Activated effector memory CD4-positive, alpha-beta T cell treated with anti-CD3 and anti-CD28 coated beads, Interleukin-2, amount 50 U/mL, for 16 hours (primary cell): Measurements from ENCODE around the gene NOS1.
"Not testable (repeated sequence)": the region's sequence is repeated elsewhere in the genome, so short reads cannot be mapped to it uniquely, and the experiment has no call there.

Source experiments
- DNase-seq: peaks from one replicate; pipeline ENCODE4 v3.0.0-alpha.2; 2020

The NOS1 gene

GRCh38 chr12:117361347-117361751 lies at the start of gene NOS1:
Gene NOS1, minus strand, starts transcription at chr12:117361626. Its CDS starts 30,557 bp downstream, at chr12:117331069.
- no peak for DNase-seq

DNA sequence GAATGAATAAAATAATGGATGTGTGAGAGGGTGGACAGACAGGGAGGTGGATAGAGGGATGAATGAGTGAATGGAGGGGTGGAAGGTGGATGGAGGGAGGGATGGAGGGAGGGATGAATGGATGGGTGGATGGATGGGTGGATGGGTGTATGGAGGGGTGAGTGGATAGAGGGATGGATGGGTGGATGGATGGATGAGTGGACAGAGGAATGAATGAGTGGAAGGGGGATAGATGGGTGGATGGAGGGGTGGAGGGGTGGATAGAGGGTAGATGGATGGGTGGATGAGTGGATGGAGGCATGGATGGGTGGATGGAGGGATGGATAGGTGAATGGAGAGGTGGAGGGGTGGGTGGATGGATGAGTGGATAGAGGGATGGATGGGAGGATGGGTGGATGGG lies 47.9 kb upstream of the NOS1 start:
- DNase-seq = no peak

DNA sequence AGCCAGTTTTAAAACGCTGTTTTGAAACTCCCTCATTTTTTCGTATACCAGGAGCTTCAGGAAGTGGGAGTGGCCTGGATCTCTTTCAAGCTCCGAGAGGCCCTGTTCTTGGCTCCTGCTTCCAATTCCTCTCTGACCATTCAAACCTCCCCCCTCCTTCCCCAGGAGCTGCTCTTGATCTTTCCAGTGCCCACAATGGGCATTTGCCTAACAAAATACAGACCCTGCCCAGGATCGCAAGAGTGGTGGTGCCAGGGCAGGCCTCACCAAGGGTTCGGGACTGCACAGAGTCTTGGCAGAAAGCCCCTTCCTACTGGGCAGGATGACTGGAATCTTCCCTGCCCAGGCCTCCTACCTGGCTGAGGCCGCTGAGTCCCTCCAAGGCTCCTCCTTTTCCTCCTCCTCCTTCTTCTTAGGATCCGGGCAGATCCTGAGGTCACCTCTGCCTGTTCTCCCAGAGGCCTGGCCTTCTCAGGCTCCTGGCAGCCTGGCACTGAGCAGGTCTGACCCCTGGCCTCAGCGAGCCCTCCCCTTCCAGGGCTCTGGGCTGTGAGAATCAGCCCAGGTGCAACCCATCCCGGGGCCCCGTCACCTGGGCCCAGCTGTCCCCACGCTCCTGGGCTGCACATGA lies 46.9 kb upstream of the NOS1 start:
- DNase-seq = no peak

DNA sequence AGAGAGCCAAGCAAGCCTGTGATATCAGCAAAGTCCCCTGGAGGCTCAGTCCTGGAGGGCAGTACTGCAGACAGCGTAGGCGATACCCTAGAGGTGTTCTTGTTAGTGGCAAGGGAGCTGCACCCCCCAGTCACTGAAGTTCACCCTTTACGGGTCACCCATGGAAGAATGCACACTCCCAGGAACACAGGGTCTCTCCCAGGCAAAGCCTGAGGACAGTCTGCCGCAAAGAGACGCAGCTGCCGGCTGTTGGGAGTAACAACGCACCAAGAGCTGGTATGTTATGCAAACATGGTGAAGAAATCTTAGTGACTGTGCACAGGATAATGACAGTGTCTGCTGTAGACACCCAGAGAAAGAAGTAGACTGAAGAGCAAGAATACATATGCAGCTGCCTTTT lies 43.5 kb upstream of the NOS1 start:
- DNase-seq = no peak

DNA sequence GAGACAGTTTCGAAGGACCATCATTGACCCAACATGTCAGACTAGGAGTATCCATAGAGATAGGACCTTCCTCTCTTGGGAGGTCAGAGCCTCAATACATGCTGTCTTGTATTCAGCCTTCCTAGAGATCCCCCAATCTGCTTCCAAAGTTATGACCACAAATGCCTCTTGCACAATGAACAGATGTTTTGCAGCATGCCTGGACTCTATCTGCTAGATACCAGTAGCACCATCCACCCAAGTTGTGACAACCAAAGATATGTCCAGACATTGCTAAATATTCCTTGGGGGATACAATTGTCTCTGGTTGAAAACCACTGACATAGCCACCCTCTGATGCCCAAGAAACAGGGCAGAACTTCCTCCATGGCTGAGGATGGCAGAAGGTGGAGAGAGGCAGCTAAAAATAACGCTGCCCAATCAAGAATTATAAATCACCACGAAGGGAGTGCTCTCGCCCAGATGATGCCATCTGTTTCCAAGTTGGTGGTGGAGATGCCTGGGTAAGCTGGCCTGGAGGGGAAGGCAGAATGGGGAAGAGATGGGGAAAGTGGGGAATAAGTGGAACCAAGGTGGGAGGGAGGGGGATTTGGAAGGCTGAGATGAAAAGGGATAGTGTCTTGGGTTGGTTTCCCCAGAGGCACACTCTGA lies 42.9 kb upstream of the NOS1 start:
- no peak for DNase-seq

- DNase-seq = no peak
These were observed 42.2 kb upstream of the NOS1 start for GRCh38 chr12:117403586-117404139.

DNA sequence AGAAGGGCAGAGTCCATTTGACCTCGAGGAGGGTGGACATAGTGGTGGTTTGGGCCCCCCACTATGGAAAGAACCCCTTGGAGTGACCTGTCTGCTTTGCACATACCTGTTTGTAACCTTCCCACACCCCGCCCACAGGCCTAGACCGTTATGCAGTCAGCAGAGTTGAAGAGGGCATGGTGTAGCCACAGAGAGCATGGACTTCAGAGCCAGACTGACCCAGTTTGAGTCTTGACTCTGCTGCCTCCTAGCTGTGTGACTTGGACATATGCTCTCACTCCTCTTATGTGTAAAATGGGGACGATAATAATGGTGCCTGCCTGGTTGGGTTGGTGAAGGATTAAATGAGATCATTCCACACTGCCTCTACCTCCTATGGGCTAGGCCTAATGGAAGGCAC lies 40.9 kb upstream of the NOS1 start:
- no peak for DNase-seq

DNA sequence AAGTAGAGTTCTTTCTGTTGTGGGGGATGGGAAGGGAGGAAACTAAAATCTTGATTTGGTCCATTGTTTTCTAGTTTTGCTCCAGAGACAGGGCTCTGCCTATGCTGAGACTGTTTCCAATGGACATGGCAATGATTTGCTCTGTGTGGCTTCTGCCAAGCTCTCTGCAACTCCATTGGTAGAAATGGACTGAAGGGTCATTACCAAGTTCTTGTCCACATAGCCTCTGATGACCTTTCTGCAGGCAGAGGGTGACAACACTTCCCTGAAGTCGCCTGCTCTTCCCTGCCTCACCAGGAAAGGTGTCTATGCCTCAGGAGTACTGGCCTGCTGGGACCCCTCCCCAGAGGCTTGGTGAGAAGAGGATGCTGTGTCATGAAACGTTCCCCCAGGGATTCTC lies 39.5 kb upstream of the NOS1 start:
- DNase-seq = no peak

DNA sequence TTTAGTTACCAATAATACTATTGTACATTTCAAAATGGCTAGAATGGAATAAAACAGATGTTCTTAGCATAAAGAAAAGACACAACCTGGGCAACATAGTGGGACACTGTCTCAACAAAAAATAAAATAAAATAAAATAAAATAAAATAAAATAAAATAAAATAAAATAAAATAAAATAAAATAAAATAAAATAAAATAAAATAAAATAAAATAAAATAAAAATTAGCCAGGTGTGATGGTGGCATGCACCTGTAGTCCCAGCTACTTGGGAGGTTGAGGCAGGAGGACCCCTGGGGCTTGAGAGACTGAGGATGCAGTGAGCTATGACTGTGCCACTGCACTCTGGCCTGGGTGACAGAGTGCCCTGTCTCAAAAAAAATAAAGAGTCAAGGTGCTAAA lies 37.1 kb upstream of the NOS1 start:
- DNase-seq = not testable (repeated sequence)

DNA sequence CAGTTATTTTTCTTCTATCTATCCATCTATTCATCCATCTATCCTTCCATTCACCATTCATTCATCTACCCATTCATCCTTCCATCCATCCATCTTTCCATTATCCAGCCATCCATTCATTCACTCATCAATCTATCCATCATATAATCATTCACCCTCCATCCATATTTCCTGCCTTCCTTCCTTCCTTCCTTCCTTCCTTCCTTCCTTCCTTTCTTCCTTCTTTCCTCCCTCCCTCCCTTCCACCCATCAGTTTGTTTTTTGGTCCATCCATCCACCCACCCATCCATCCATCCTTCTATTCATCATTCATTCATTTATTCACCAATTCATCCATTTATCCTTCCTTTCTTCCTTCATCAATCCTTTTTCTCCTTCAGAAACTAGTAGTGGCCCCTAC lies 34.3 kb upstream of the NOS1 start:
- DNase-seq = no peak

DNA sequence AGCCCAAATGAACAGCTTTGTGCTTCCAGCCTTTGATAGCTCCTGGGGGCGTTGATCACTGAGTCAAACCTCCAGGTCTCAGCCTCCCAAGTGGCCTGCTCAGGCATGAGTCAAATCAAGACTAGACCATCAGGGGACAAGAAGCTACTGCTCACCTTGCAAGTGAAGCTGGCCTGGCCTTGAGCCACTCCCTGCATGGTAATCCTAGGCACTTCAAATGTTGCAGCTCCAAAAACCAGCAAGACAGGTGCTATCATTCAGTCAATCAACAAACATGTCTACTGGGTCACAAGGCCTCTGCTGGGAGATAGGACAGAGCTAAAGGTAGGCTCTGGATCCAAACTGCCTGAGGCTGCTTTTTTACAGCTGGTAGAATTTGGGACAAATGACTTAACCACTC lies 33.1 kb upstream of the NOS1 start:
- no peak for DNase-seq

DNA sequence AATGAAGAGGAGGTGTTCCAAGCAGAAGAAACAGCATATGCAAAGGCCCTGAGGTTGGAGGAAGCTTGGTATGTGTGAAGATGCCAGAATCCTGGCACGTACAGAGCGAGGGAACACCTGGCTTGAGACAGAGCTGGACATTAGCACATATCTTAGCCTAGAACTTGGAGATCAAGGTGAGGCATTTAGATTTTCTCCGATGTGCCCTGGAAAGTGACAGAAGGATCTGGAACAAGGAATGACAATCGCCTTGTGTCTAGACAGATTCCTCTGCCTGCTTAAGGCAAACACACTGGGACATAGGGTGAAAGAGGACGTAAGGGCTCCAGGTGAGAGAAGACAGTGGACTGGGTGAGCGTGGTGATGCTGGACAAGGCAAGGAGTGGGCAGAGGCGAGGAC lies 32.2 kb upstream of the NOS1 start:
- no peak for DNase-seq

- no peak for DNase-seq
These were observed 29.4 kb upstream of the NOS1 start for GRCh38 chr12:117390866-117391265.

GRCh38 chr12:117388951-117389446 lies 27.6 kb upstream of the NOS1 start:
- DNase-seq = no peak

GRCh38 chr12:117387832-117388231 lies 26.4 kb upstream of the NOS1 start:
- no peak for DNase-seq

GRCh38 chr12:117384735-117385134 lies 23.3 kb upstream of the NOS1 start:
- DNase-seq = no peak

- no peak for DNase-seq
These were observed 18.7 kb upstream of the NOS1 start for GRCh38 chr12:117380083-117380482.

DNA sequence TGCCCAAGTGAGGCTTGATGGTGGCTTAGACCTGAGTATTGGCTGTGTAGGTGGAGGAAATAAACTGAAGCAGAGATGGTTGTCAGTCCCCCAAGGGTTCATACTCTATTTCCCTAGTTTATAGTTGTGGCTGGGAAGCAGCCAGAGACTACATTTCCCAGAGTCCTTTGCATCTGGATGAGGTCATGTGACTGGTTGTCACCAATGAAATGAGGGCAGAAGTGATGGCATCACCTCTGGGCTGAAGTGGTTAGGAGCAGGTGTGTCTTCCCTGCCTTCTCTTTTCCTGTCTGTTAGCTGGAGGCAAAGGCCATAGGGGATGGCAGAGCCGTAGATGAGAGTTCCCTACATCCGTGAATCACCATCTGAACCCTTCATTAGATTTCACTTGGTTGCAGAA lies 16.3 kb upstream of the NOS1 start:
- DNase-seq = no peak

DNA sequence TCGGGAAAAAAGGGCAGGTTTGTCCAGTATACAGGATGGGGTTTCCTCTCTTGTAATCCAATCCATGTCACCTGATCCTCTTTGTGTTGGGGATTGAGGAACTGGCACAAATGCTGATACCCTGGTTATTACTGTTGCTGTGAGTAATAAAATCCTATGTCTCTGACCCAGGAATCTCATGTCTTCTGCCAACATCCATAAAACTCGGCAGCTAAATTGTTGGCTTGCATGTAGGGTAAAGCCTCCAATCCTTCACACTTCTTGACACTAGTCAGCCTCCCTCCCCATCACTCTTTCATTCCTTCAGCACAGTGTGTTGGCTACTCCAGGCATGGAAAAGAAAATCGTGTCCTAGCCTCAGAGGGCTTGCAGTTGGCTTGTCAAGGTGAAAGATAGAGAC lies 9.2 kb upstream of the NOS1 start:
- DNase-seq = no peak

DNA sequence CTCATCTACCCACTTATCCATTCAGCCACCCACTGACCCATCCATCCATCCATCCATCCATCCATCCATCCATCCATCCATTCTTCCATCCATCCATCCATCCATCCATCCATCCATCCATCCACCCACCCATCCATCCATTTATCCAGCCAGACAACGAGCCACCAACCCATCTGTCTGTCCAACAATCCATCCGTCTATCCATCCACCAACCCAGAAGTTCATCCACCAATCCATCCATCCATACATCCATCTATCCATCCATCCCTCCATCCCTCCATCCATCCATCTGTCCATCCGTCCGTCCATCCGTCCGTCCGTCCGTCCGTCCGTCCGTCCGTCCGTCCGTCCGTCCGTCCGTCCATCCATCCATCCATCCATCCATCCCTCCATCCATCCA lies 8.6 kb upstream of the NOS1 start:
- DNase-seq = not testable (repeated sequence)

DNA sequence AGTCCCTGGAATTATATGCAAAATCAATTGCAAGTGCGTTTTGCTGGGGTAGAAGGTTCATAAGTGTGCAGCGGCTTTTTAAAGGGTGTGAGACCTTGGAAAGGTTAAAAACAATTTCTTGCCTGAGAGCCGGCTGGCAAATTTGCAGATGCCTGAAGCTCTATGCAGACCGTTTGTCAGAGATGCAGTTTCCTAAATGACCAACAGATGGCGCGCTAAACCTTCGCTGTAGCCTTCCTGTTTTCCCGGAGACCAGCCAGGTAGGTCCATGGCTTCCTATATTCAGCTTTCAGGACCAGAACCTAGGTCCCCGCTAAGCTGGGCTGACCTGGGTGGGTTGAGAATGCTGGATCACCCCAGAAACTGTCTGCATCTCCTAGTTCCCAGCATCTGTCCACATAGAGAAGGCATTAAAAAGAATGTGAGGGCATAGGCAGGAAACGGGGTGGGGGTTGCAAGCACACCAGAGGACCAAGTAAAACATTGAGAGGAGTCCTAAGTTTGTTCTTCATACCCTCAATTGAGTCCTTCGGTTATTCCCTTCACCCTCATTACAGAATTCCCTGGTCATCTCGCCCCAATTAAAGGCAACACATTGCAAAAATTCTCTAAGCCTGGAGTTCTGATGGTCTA lies 5.7 kb upstream of the NOS1 start:
- DNase-seq = peak; percentile 75

GRCh38 chr12:117365049-117365616 lies 3.7 kb upstream of the NOS1 start:
- DNase-seq = no peak

GRCh38 chr12:117363953-117364486 lies 2.6 kb upstream of the NOS1 start:
- no peak for DNase-seq
